Endothelial cell (in vitro differentiated cells): ENCODE measurements around the gene LCN10. TPM values are rescaled to one million over a fixed set of nuclear protein-coding genes. Genes with fewer than 3 reads are reported as not detected.

Experiments
- DNase-seq: peaks from one replicate; pipeline ENCODE4 v3.0.0; 2021; ENCODE audit warnings: low spot score
- H3K27ac Mint-ChIP-seq: one replicate; pipeline ENCODE4 v1.8.0; 2021; ENCODE audit warnings: mixed read lengths, inconsistent platforms; ENCODE audit not compliant: unreplicated experiment
- H3K27me3 Mint-ChIP-seq: one replicate; pipeline ENCODE4 v1.8.0; 2021; ENCODE audit warnings: mild to moderate bottlenecking, moderate library complexity, mixed read lengths, inconsistent platforms; ENCODE audit not compliant: unreplicated experiment
- H3K36me3 Mint-ChIP-seq: one replicate; pipeline ENCODE4 v1.8.0; 2021; ENCODE audit warnings: mild to moderate bottlenecking, low read depth, mixed read lengths, inconsistent platforms; ENCODE audit not compliant: unreplicated experiment
- H3K4me1 Mint-ChIP-seq: one replicate; pipeline ENCODE4 v1.8.0; 2021; ENCODE audit warnings: mild to moderate bottlenecking, mixed read lengths, inconsistent platforms; ENCODE audit not compliant: unreplicated experiment
- H3K4me3 Mint-ChIP-seq: one replicate; pipeline ENCODE4 v1.8.0; 2021; ENCODE audit warnings: mild to moderate bottlenecking, mixed read lengths, inconsistent platforms; ENCODE audit not compliant: unreplicated experiment
- H3K9me3 Mint-ChIP-seq: one replicate; pipeline ENCODE4 v1.8.0; 2021; ENCODE audit warnings: mixed read lengths, inconsistent platforms; ENCODE audit not compliant: unreplicated experiment
- CTCF ChIP-seq: fragments of 200-600 bp; sonication (generic); IDR thresholded peaks from one replicate; pipeline ENCODE4 v1.5.0; 2021; ENCODE audit warnings: antibody characterized with exemption; ENCODE audit not compliant: unreplicated experiment
- total RNA-seq: library from RNA; stranded (reverse); fragmentation: NEBNext Ultra II Directional; extraction: Animal tissue kit (Norgen Biotek cat#: 25700); gene quantifications from one replicate; pipeline ENCODE4 v1.2.1, GENCODE V29; 2021; ENCODE audit not compliant: unreplicated experiment

The LCN10 gene
- total RNA-seq, 1 donor from 2014 or later, result not detected

GRCh38 chr9:136723989-136724388 lies 18.8 kb downstream of the LCN10 start:
- H3K27ac Mint-ChIP-seq, result peak overlapping the region; percentile 48
- peak overlapping the region; percentile 67 for H3K4me3 Mint-ChIP-seq
- H3K36me3 Mint-ChIP-seq, result peaks cover 28% of the 10 kb centered on the region
- no peaks in the 10 kb centered on the region for H3K9me3 Mint-ChIP-seq
- H3K27me3 Mint-ChIP-seq, result peaks cover 30% of the 10 kb centered on the region
- H3K4me1 Mint-ChIP-seq, result peaks cover 23% of the 10 kb centered on the region
- no peak for DNase-seq
- TF ChIP-seq CTCF, result no peak

DNA sequence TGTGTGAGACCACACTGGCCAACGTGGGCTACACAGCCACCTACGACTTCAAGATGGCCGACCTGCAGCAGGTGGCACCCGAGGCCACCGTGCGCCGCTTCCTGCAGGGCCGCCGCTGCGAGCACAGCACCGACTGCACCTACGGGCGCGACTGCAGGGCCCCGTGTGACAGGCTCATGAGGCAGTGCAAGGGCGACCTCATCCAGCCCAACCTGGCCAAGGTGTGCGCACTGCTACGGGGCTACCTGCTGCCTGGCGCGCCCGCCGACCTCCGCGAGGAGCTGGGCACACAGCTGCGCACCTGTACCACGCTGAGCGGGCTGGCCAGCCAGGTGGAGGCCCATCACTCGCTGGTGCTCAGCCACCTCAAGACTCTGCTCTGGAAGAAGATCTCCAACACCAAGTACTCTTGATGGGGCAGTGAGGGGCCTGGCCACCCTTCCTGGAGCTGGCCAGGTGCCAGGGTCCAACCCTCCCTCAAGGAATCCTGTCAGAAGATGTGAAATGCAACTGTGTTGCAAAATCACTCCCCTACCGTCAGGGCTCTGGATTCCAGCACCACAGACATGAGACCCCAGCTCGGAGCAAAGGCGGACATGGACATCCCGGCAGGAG lies 19.3 kb downstream of the LCN10 start:
- no peak overlapping the region for H3K4me3 Mint-ChIP-seq
- peaks cover 28% of the 10 kb centered on the region for H3K36me3 Mint-ChIP-seq
- no peaks in the 10 kb centered on the region for H3K9me3 Mint-ChIP-seq
- peaks cover 30% of the 10 kb centered on the region for H3K27me3 Mint-ChIP-seq
- peaks cover 23% of the 10 kb centered on the region for H3K4me1 Mint-ChIP-seq
- H3K27ac Mint-ChIP-seq, result peak overlapping the region; percentile 48
- TF ChIP-seq CTCF, result no peak
- no peak for DNase-seq

GRCh38 chr9:136722969-136723356 lies 19.8 kb downstream of the LCN10 start:
- no peaks in the 10 kb centered on the region for H3K9me3 Mint-ChIP-seq
- H3K36me3 Mint-ChIP-seq, result peaks cover 28% of the 10 kb centered on the region
- no peak overlapping the region for H3K4me3 Mint-ChIP-seq
- no peak for TF ChIP-seq CTCF
- DNase-seq, result no peak
- peaks cover 23% of the 10 kb centered on the region for H3K4me1 Mint-ChIP-seq
- H3K27me3 Mint-ChIP-seq, result peaks cover 30% of the 10 kb centered on the region
- H3K27ac Mint-ChIP-seq, result no peak overlapping the region

GRCh38 chr9:136722093-136722968 lies 20.4 kb downstream of the LCN10 start:
- DNase-seq, result no peak
- no peak for TF ChIP-seq CTCF
- Mint-ChIP-seq H3K36me3 (peaks cover 28% of the 10 kb centered on the region), H3K27ac (peak overlapping the region; percentile 18), H3K9me3 (no peaks in the 10 kb centered on the region), H3K4me1 (peaks cover 21% of the 10 kb centered on the region), H3K4me3 (no peak overlapping the region), H3K27me3 (peaks cover 27% of the 10 kb centered on the region)
